Body of pancreas (tissue), 4 donors: Measurements from ENCODE around the gene PIEZO2. TPM values are rescaled to one million over a fixed set of nuclear protein-coding genes. Genes with fewer than 3 reads are reported as not detected.

Experiments used
- ATAC-seq: fragments of 150-250 bp; one replicate; pipeline ENCODE4 v1.9.1; 2016
- DNase-seq, 4 donors: peaks; one replicate each; pipeline ENCODE4 v3.0.0-alpha.2; 2019
- H3K27ac ChIP-seq, 4 donors: fragments of 200-600 bp; sonication (generic); 1 replicate in 3 of 4; 2 replicates in 1 of 4; pipeline versions ENCODE4 v1.5.1 to v1.6.1; 2016 to 2019; ENCODE audit warnings: mild to moderate bottlenecking in 1 of 4, mixed read lengths in 1 of 4, moderate library complexity in 1 of 4
- H3K27me3 ChIP-seq, 2 donors: fragments of 200-600 bp; sonication (generic); one replicate each; pipeline ENCODE4 v1.6.0; 2016; ENCODE audit warnings: mild to moderate bottlenecking in 1 of 2
- H3K36me3 ChIP-seq, 2 donors: fragments of 200-600 bp; sonication (generic); replicated peaks in 1 of 2; 2 replicates each; pipeline ENCODE4 v1.5.1; 2016; ENCODE audit warnings: low read depth in 2 of 2; ENCODE audit not compliant: insufficient read depth in 1 of 2
- H3K4me1 ChIP-seq: fragments of 200-600 bp; sonication (generic); one replicate; pipeline ENCODE4 v1.6.0; 2016
- H3K4me3 ChIP-seq, 2 donors: fragments of 200-600 bp; sonication (generic); 1 replicate in 1 of 2; 2 replicates in 1 of 2; pipeline ENCODE4 v1.5.1; 2016 to 2019
- H3K9me3 ChIP-seq, 3 donors: fragments of 200-600 bp; sonication (generic); 1 replicate in 2 of 3; 2 replicates in 1 of 3; pipeline ENCODE4 v1.5.1; 2016
- CTCF ChIP-seq, 7 experiments: fragments of 450-650 bp in 4 of 7; fragments of 200-600 bp in 3 of 7; sonication (generic) in 3 of 7; IDR thresholded peaks; one replicate each; pipeline ENCODE4 v1.5.1; 2016 to 2019; ENCODE audit warnings: antibody characterized with exemption in 7 of 7
- POLR2A ChIP-seq, 3 donors: fragments of 450-650 bp; IDR thresholded peaks; one replicate each; pipeline ENCODE4 v1.6.1; 2016; ENCODE audit warnings: antibody characterized with exemption in 3 of 3, mild to moderate bottlenecking in 2 of 3
- WGBS, 2 donors: methylation state at CpG; one replicate each; pipeline ENCODE4 v1.1.5; 2017; 5-methylcytosine and 5-hydroxymethylcytosine counted together
- intact Hi-C: fragments of 100-400 bp; cut with DNase I; formaldehyde crosslinking; loops from one replicate; pipeline ENCODE4 v1.15.1; 2023
- total RNA-seq, 2 donors: library from RNA; depleted of rRNA; stranded (reverse); fragments of >200 nt; gene quantifications; one replicate each; pipeline ENCODE4 v1.1.0, GENCODE V29; 2016

PIEZO2 gene
- total RNA-seq, 2 donors from 2014 or later: 0.33 to 40.7 TPM

- Histone ChIP-seq H3K4me1 (no peaks in the 10 kb centered on the region), H3K27ac (no peak overlapping the region), H3K36me3 (no peaks in the 10 kb centered on the region), H3K27me3 (no peaks in the 10 kb centered on the region), H3K4me3 (no peak overlapping the region), H3K9me3 (no peaks in the 10 kb centered on the region)
- WGBS, 2 donors: 74 to 91% methylated on average over 2 of the region's 2 CpGs
- ATAC-seq (no peak), DNase-seq (no peak)
- intact Hi-C loops: no loop called here
- no peak for TF ChIP-seq CTCF (IDR thresholded peaks at IDR 0.05)
- no peak for TF ChIP-seq POLR2A (IDR thresholded peaks at IDR 0.05)
These were observed 129.9 kb downstream of the PIEZO2 start for GRCh38 chr18:11019295-11020105.

GRCh38 chr18:11009869-11010268 is 139.5 kb downstream of the PIEZO2 start:
- intact Hi-C loops: no loop called here
- no peak overlapping the region for H3K4me3 ChIP-seq
- H3K27ac ChIP-seq: no peak overlapping the region
- peaks cover 18% of the 10 kb centered on the region for H3K4me1 ChIP-seq
- H3K36me3 ChIP-seq: no peaks in the 10 kb centered on the region
- TF ChIP-seq CTCF (IDR thresholded peaks at IDR 0.05): no peak
- TF ChIP-seq POLR2A (IDR thresholded peaks at IDR 0.05): no peak
- DNase-seq (no peak), ATAC-seq (no peak)
- H3K9me3 ChIP-seq: no peaks in the 10 kb centered on the region
- 65 to 77% methylated on average over 3 of the region's 3 CpGs for WGBS, 2 donors
- H3K27me3 ChIP-seq: no peaks in the 10 kb centered on the region

GRCh38 chr18:11009147-11009546 is 140.2 kb downstream of the PIEZO2 start:
- H3K36me3 ChIP-seq: no peaks in the 10 kb centered on the region
- H3K27ac ChIP-seq: no peak overlapping the region
- H3K4me1 ChIP-seq: peaks cover 25% of the 10 kb centered on the region
- H3K4me3 ChIP-seq: no peak overlapping the region
- no peaks in the 10 kb centered on the region for H3K27me3 ChIP-seq
- ATAC-seq (no peak), DNase-seq (no peak)
- WGBS, 2 donors: 80 to 95% methylated on average over 6 of the region's 6 CpGs
- no peak for TF ChIP-seq CTCF (IDR thresholded peaks at IDR 0.05)
- no peak for TF ChIP-seq POLR2A (IDR thresholded peaks at IDR 0.05)
- H3K9me3 ChIP-seq: no peaks in the 10 kb centered on the region
- intact Hi-C loops: no loop called here

GRCh38 chr18:11008505-11008904 is 140.9 kb downstream of the PIEZO2 start:
- 71 to 95% methylated on average over 3 of the region's 3 CpGs for WGBS, 2 donors
- H3K27ac ChIP-seq: no peak overlapping the region
- H3K27me3 ChIP-seq: no peaks in the 10 kb centered on the region
- intact Hi-C loops: no loop called here
- no peak overlapping the region for H3K4me3 ChIP-seq
- ATAC-seq: no peak
- H3K4me1 ChIP-seq: peaks cover 31% of the 10 kb centered on the region
- DNase-seq: no peak
- no peaks in the 10 kb centered on the region for H3K36me3 ChIP-seq
- H3K9me3 ChIP-seq: no peaks in the 10 kb centered on the region
- TF ChIP-seq CTCF (IDR thresholded peaks at IDR 0.05): no peak
- TF ChIP-seq POLR2A (IDR thresholded peaks at IDR 0.05): no peak

GRCh38 chr18:11005528-11005927 is 143.8 kb downstream of the PIEZO2 start:
- DNase-seq: peak; percentile 80 to 92 (median 88)
- Histone ChIP-seq H3K36me3 (no peaks in the 10 kb centered on the region), H3K4me3 (no peak overlapping the region), H3K4me1 (peaks cover 33% of the 10 kb centered on the region), H3K9me3 (no peaks in the 10 kb centered on the region), H3K27ac (peak overlapping the region; percentile 53 to 86 (median 75)), H3K27me3 (no peaks in the 10 kb centered on the region)
- intact Hi-C loops: no loop called here
- peak; percentile 99 for ATAC-seq
- TF ChIP-seq CTCF (IDR thresholded peaks at IDR 0.05): no peak
- TF ChIP-seq POLR2A (IDR thresholded peaks at IDR 0.05): peak; percentile 43 to 83 (median 78)
- WGBS, 2 donors: 16 to 24% methylated on average over 5 of the region's 5 CpGs
